Fibroblast of villous mesenchyme (primary cell): ENCODE data around the gene ZCCHC8. TPM values are rescaled to one million over a fixed set of nuclear protein-coding genes. Genes with fewer than 3 reads are reported as not detected.
A peak's percentile ranks its signal among the peaks of the same experiment; 100 is the strongest.

ENCODE experiments used
- DNase-seq: peaks from one replicate; pipeline ENCODE4 v3.0.0-alpha.2; 2010; ENCODE audit warnings: low read depth
- H3K4me3 ChIP-seq: 2 replicates; pipeline ENCODE4 v1.5.1; 2011; ENCODE audit warnings: low read depth, mild to moderate bottlenecking, low read length
- CTCF ChIP-seq: IDR thresholded peaks from 2 replicates; pipeline ENCODE4 v1.5.1; 2012; ENCODE audit warnings: low read depth, mild to moderate bottlenecking, low read length; ENCODE audit not compliant: insufficient read depth
- total RNA-seq: library from RNA; depleted of rRNA; stranded (reverse); fragments of >200 nt; gene quantifications from 2 replicates; pipeline ENCODE4 v1.2.3, GENCODE V29; 2012

The ZCCHC8 gene
- 18.0 and 22.5 TPM in 2 replicates for total RNA-seq

- DNase-seq: peak; percentile 100
- TF ChIP-seq CTCF: peak; percentile 15
- H3K4me3 ChIP-seq: peak within 1 kb of the TSS; percentile 98
Measured at GRCh38 chr12:122500685-122501488, at the start of gene ZCCHC8. Gene ZCCHC8 (minus strand): TSS chr12:122500932. CDS start chr12:122500840, 92 bp downstream.

GRCh38 chr12:122547330-122547729 is 46.6 kb upstream of the ZCCHC8 start:
- TF ChIP-seq CTCF: no peak
- no peak for DNase-seq
- H3K4me3 ChIP-seq: no peak overlapping the region

- no peak for TF ChIP-seq CTCF
- H3K4me3 ChIP-seq: no peak overlapping the region
- no peak for DNase-seq
Measured at GRCh38 chr12:122545855-122546254, 45.1 kb upstream of the ZCCHC8 start.

GRCh38 chr12:122544537-122544936 is 43.8 kb upstream of the ZCCHC8 start:
- TF ChIP-seq CTCF: no peak
- no peak overlapping the region for H3K4me3 ChIP-seq
- DNase-seq: no peak

GRCh38 chr12:122538496-122538895 is 37.8 kb upstream of the ZCCHC8 start:
- H3K4me3 ChIP-seq: no peak overlapping the region
- TF ChIP-seq CTCF: no peak
- peak; percentile 16 for DNase-seq

- no peak for DNase-seq
- no peak for TF ChIP-seq CTCF
- no peak overlapping the region for H3K4me3 ChIP-seq
Measured at GRCh38 chr12:122537021-122537420, 36.3 kb upstream of the ZCCHC8 start.
